Measurements from ENCODE around the gene PTPRH.

Gene PTPRH

GRCh38 chr19:55245236-55245904 lies 36.1 kb upstream of the PTPRH start:
- H3K4me3 ChIP-seq (ENCODE audit: low read depth, low read length) = no peak overlapping the region

- no peak overlapping the region for H3K4me3 ChIP-seq (ENCODE audit: low read depth, low read length)
Measured at GRCh38 chr19:55244004-55244680, 34.8 kb upstream of the PTPRH start.

GRCh38 chr19:55242517-55242916 lies 33.2 kb upstream of the PTPRH start:
- H3K4me3 ChIP-seq (ENCODE audit: low read depth, low read length) = no peak overlapping the region

GRCh38 chr19:55241935-55242464 lies 32.7 kb upstream of the PTPRH start:
- no peak overlapping the region for H3K4me3 ChIP-seq (ENCODE audit: low read depth, low read length)

- no peak overlapping the region for H3K4me3 ChIP-seq (ENCODE audit: low read depth, low read length)
Measured at GRCh38 chr19:55241143-55241934, 32.0 kb upstream of the PTPRH start.

- H3K4me3 ChIP-seq (ENCODE audit: low read depth, low read length) = no peak overlapping the region
Measured at GRCh38 chr19:55240713-55241020, 31.4 kb upstream of the PTPRH start.

- H3K4me3 ChIP-seq (ENCODE audit: low read depth, low read length) = no peak overlapping the region
Measured at GRCh38 chr19:55239004-55239403, 29.7 kb upstream of the PTPRH start.

GRCh38 chr19:55238030-55238429 lies 28.7 kb upstream of the PTPRH start:
- H3K4me3 ChIP-seq (ENCODE audit: low read depth, low read length) = no peak overlapping the region

GRCh38 chr19:55232986-55233385 lies 23.7 kb upstream of the PTPRH start:
- no peak overlapping the region for H3K4me3 ChIP-seq (ENCODE audit: low read depth, low read length)

- H3K4me3 ChIP-seq (ENCODE audit: low read depth, low read length) = no peak overlapping the region
Measured at GRCh38 chr19:55232286-55232602, 22.9 kb upstream of the PTPRH start.

- H3K4me3 ChIP-seq (ENCODE audit: low read depth, low read length) = no peak overlapping the region
Measured at GRCh38 chr19:55231391-55232285, 22.3 kb upstream of the PTPRH start.

- no peak overlapping the region for H3K4me3 ChIP-seq (ENCODE audit: low read depth, low read length)
Measured at GRCh38 chr19:55230780-55231179, 21.5 kb upstream of the PTPRH start.

GRCh38 chr19:55230329-55230728 lies 21.0 kb upstream of the PTPRH start:
- H3K4me3 ChIP-seq (ENCODE audit: low read depth, low read length) = no peak overlapping the region

- H3K4me3 ChIP-seq (ENCODE audit: low read depth, low read length) = no peak overlapping the region
Measured at GRCh38 chr19:55229789-55230182, 20.5 kb upstream of the PTPRH start.

GRCh38 chr19:55229145-55229788 lies 20.0 kb upstream of the PTPRH start:
- H3K4me3 ChIP-seq (ENCODE audit: low read depth, low read length) = no peak overlapping the region

- H3K4me3 ChIP-seq (ENCODE audit: low read depth, low read length) = no peak within 1 kb of the TSS
Measured at GRCh38 chr19:55228403-55229031, 19.2 kb upstream of the PTPRH start, which contains the start of gene TMEM86B. TMEM86B (minus strand) TSS chr19:55228763; CDS start chr19:55228741, 22 bp downstream.

- no peak overlapping the region for H3K4me3 ChIP-seq (ENCODE audit: low read depth, low read length)
Measured at GRCh38 chr19:55228015-55228391, 18.7 kb upstream of the PTPRH start.

- no peak overlapping the region for H3K4me3 ChIP-seq (ENCODE audit: low read depth, low read length)
Measured at GRCh38 chr19:55227241-55228014, 18.1 kb upstream of the PTPRH start.

GRCh38 chr19:55226788-55227187 lies 17.5 kb upstream of the PTPRH start:
- no peak overlapping the region for H3K4me3 ChIP-seq (ENCODE audit: low read depth, low read length)
